ENCODE results near the gene GIMAP7. TPM values are rescaled to one million over a fixed set of nuclear protein-coding genes. Genes with fewer than 3 reads are reported as not detected.
"Not testable (repeated sequence)": the region's sequence is repeated elsewhere in the genome, so short reads cannot be mapped to it uniquely, and the experiment has no call there.

Gene GIMAP7
- total RNA-seq: 111 and 145 TPM in 2 replicates

DNA sequence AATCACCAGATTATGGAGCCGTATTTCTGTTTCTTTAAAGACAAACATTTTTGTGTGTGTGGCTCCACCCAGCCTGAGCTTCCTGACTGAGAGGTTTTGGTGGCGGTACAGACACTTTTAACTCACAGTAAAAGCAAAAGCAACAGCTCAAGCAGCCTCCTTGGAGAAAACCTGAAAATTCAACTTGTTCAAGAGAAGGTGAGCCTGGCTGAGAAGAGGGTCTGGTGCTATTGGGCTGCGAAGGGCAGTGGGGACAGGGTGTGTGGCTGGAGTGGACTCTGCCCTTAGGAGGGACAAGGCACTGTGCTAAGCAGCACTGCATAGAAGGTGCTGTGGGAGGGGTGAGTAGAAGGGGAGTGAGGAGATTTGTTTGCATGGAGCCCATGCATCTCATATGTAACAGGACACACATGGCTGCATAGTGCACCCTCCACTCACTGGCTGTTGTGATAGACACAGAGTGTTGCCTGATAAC, at the start of gene GIMAP7:
TSS of gene GIMAP7 (plus strand) at position 125 of the 475 bp plus-strand sequence. CDS start 5,103 bp downstream, outside the sequence.
- peak; percentile 61 for DNase-seq

- DNase-seq: no peak
Observed at GRCh38 chr7:150464962-150465361, 49.7 kb upstream of the GIMAP7 start.

- no peak for DNase-seq
Observed at GRCh38 chr7:150465414-150465813, 49.3 kb upstream of the GIMAP7 start.

DNA sequence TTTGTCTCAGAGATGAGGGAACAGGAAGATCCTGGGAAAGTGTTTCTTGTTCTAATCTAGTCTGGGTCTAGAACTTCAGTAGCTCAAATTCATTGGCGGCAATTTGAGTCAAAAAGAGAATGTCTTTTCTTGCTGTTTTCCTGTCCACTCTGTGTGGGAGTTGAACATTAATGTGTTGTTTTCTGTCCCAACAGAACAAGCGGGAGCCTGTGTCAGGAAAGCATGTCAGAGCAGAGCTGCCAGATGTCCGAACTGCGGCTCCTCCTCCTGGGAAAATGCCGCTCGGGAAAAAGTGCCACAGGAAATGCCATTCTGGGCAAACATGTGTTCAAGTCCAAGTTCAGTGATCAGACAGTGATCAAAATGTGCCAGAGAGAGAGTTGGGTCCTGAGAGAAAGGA, 48.2 kb upstream of the GIMAP7 start:
- DNase-seq: peak; percentile 91

DNA sequence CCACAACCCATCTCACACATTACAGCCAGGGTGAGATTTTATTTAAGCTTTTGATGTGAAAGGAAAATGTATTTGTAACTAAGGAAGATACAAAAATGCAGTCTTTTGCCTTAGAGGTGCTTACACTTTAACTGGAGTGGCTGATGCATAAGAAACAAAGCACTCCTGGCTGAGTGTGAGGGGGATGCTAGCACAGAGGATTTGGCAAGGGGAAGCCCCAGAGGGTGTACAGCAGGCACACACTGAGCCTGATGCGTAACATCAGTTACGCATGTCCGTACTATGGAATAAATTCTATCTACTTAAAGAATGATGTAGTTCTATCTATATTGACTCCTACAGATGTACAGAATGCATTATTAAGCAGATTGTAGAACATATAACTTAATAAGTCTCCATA, 46.4 kb upstream of the GIMAP7 start:
- no peak for DNase-seq

DNA sequence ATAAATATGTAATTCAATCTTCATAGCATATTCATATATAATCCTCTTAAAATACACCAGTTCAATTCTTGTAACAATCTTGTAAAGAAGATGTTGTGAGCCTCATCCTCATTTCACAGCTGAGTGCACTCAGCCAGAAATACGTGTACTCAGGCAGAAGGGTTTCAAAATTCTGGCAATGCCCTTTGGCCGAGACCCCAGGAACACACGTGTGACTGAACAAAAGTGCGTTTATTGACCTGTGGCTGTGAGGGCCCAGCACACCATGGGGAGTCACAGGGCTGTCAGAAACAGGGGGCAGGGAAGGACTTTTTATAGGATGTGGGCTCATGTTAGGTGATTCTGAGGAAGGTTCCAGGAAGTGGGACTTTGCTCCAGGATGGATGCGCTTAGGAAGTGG, 42.8 kb upstream of the GIMAP7 start:
- DNase-seq: no peak

DNA sequence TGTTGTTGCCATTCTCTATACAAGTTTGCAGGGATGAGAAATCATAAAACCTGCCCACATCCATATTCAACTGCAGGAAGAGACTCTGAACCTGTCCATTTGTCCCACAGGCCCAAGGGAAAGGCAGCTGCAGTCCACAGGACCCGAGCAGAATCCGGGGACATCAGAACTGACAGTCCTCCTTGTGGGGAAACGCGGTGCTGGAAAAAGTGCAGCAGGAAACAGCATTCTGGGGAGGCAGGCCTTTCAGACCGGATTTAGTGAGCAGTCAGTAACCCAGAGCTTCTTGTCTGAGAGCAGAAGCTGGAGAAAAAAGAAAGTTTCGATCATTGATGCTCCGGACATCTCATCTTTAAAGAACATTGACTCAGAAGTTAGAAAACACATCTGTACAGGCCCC, 40.8 kb upstream of the GIMAP7 start:
- no peak for DNase-seq

DNA sequence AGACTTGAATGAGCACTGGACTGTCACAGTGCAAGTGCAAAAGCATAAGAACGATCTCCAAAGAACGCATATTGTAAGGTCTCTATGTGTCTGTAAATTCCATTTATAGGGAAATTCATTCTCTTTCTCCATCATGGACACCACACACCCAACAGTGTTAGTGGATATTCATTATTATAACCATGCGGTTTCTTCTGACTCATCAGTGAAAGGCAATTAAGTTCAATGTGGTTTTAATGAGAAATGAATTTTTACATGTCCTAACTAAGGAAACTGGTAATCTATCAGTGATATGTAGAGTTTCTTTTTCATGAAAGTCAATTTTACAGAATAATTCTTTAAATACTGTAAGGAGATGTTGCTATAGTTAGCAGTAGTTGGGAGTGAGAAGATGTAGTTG, 38.4 kb upstream of the GIMAP7 start:
- DNase-seq: no peak

DNA sequence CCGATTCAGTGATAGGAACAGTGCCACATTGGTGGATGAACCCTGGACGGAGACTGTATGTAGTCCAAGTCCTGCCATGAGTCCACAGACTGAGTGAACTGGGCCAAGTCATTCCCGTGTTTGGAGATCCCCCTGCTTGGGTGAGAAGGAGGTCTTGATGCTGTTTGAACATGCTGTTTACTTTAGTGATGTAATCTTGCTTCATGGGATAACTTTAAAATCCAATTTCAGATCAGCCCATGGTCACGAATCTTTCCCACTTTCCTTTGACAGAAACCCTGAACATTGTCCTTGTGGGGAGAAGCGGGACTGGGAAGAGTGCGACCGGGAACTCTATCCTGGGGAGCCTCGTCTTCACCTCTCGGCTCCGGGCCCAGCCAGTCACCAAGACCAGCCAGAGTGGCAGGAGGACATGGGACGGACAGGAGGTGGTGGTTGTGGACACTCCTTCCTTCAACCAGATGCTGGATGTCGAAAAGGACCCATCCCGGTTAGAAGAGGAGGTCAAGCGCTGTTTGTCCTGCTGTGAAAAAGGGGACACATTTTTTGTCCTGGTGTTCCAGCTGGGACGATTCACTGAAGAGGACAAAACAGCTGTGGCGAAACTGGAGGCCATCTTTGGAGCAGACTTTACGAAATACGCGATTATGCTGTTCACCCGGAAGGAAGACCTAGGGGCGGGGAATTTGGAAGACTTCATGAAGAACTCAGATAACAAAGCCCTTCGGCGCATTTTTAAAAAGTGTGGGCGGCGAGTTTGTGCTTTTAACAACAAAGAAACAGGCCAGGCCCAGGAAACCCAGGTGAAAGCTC, 37.6 kb upstream of the GIMAP7 start:
- no peak for DNase-seq

DNA sequence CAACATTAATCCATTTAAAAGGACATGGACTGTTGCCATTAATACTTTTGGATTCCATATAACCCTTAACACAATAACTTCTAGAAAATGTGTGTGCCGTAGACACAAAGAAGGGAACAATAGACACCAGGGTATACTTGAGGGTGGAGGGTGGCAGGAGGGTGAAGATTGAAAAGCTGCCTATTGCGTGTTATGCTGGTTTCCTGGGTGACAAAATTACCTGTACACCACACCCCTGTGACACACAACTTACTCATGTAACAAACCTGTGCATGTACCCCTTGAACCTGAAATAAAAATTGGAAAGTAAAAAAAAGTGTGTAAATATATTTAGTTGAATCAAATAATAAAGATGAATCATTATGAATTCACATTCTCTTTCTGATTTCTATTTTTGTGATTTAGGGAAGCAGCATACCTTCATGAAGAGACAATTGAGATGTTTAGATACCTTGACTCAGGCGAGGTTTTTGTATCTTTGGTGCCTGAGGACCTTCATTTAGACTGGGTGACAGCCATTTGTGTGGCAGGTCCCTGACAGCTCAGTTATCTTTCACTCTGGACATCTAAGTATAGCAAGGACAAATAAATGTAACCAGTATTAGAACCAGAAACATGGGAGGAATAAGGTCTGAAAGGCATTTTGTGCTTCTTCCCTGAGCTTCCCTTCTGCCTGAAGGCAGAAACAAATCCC, 35.5 kb upstream of the GIMAP7 start:
- DNase-seq: no peak

GRCh38 chr7:150481186-150481920, 33.3 kb upstream of the GIMAP7 start:
- no peak for DNase-seq

- no peak for DNase-seq
Observed at GRCh38 chr7:150481922-150482321, 32.8 kb upstream of the GIMAP7 start.

DNA sequence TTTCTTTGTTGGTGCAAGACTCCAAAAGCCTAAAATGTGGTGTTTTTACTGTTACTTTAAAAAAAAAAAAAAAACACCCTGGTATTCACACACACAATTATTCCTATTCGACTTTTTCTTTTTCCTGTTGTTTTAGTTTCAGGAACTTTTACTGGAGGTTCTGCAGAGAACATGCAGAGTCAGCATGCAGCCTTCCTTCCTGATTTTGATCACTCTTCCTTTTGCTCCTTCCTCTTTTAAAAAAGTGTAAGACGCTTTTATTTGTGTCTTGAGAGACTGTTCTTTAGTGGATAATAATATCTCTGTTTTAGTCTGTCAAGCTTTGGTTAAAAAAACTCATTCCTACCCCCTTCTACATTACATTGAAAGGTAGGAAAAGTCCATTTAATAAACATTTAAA, 31.2 kb upstream of the GIMAP7 start:
- peak; percentile 62 for DNase-seq

- peak; percentile 84 for DNase-seq
Observed at GRCh38 chr7:150484071-150484470, 30.6 kb upstream of the GIMAP7 start.

GRCh38 chr7:150487625-150488024, 27.0 kb upstream of the GIMAP7 start:
- DNase-seq: no peak

DNA sequence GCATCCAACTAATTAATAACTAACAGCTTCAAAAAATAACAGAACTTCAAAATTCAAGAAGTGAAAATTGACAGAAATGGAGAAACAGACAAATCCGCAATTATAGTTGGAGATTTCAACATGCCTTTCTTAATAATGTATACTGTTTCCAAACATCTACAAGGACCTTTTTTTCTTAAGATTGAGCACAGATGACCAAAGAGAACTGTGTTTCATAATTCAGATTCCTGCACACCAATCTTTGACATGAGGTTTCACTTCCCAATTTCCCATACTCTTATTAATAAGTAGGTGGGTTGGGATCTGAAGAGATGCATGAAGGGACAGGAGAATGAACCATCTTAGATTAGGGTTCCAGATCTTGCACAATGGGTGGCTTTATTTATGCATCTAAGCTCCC, 24.9 kb upstream of the GIMAP7 start:
- DNase-seq: no peak

- not testable (repeated sequence) for DNase-seq
Observed at GRCh38 chr7:150493442-150493841, 21.2 kb upstream of the GIMAP7 start.

DNA sequence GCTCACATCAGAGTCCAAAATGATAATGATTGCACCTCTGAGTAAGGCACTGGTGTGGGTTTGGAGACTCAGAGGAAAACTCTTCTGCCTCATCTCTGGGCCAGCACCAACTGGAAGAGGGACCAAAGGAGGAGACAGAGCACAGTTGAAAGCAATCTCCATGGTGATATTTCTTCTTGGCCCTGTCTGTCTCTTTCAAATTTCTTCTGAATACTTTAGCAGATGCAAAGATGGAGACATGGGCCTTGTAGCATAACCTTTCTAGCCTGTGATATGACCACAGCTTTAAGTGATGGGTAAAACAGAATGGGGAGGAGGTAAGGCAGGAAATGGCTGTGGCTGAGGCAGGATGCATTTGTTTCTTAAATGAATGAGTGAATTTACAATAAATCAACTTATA, 12.2 kb upstream of the GIMAP7 start:
- DNase-seq: no peak

- DNase-seq: no peak
Observed at GRCh38 chr7:150503155-150503554, 11.5 kb upstream of the GIMAP7 start.

DNA sequence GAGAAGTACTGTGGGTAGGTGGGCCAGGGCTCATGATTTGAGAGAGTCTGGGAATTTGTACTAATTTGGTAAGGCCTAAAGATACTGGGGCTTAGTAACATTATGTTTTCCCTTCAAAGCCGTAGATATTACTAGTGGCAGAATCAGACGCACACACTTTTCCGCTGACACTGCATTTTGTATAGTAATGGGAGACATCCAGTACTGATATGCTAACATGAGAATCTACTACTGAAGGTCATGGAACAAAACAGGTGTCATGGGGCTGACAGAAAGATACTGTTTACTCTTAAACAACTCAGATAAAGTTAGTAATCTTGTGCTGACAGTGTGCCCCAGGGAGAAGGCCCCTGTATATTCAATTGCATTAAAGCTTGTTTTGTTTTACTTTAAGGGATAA, 11.1 kb upstream of the GIMAP7 start:
- no peak for DNase-seq

GRCh38 chr7:150507947-150508602, 6.6 kb upstream of the GIMAP7 start:
- DNase-seq: no peak

GRCh38 chr7:150511048-150511447, 3.6 kb upstream of the GIMAP7 start:
- no peak for DNase-seq

DNA sequence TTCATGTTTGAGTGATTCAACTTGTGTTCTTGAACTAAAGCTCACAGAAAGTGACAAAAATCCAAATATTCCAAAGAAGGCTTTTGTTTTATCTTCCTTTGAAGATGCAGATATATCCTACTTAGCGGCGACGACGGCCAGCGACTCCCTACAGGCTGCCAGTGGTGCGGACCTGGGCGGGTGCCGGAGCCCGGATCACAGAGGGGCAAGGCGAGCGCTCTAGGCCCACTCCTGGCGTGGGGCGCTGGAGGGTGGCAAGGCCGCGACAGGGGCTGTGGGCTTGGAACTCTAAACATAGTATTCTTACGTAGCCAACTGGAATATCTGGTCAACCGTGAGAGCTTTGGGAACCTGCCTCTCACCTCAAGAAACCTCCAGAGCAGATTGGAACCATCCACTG, 914 bp upstream of the GIMAP7 start:
- no peak for DNase-seq
